Caki2 (cell line): Measurements from ENCODE around the gene C1QTNF9. TPM values are rescaled to one million over a fixed set of nuclear protein-coding genes. Genes with fewer than 3 reads are reported as not detected.
"Not testable (repeated sequence)": the region's sequence is repeated elsewhere in the genome, so short reads cannot be mapped to it uniquely, and the experiment has no call there.

ENCODE experiments used
- DNase-seq: peaks from one replicate; pipeline ENCODE4 v3.0.0-alpha.2; 2015; ENCODE audit warnings: low read depth
- in situ Hi-C: cut with HindIII; loops from 2 replicates; pipeline ENCODE4 v1.10.0; 2016; ENCODE audit warnings: low sequenced_read_pairs, low pct_unique_long_range_greater_than_20kb, mixed read lengths
- total RNA-seq: library from RNA; depleted of rRNA; stranded (reverse); fragments of >200 nt; shearing (Covaris generic); gene quantifications from 2 replicates; pipeline ENCODE4 v1.2.3, GENCODE V29; 2014; ENCODE audit warnings: low replicate concordance; rRNA removed

Gene C1QTNF9, protein sequence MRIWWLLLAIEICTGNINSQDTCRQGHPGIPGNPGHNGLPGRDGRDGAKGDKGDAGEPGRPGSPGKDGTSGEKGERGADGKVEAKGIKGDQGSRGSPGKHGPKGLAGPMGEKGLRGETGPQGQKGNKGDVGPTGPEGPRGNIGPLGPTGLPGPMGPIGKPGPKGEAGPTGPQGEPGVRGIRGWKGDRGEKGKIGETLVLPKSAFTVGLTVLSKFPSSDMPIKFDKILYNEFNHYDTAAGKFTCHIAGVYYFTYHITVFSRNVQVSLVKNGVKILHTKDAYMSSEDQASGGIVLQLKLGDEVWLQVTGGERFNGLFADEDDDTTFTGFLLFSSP
- 0.09 TPM in 1 of 2 replicates, not detected in the other for total RNA-seq

DNA sequence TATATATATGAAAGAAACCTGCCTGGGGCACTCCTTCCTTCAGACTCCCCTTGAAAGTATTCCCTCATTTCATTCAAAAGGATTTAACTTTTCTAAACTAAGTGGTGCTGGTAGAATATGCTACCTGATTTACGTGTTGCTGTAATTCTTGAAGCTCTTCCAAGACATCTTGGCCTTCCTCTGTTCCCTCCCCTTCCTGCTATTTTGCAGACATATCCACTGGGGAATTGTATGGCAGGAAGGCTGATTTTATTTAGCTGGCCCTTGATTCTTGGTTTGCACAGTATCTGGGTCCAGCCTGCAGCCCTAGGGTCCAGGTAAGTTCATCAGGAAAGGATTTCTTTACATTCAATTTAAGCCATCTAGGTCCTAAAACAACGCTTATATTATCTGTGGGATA lies at the start of gene C1QTNF9:
TSS of gene C1QTNF9 (plus strand) at position 281 of the 400 bp plus-strand sequence. CDS start 6,424 bp downstream, outside the sequence.
- in situ Hi-C loops, DNase-seq: not testable (repeated sequence)

DNA sequence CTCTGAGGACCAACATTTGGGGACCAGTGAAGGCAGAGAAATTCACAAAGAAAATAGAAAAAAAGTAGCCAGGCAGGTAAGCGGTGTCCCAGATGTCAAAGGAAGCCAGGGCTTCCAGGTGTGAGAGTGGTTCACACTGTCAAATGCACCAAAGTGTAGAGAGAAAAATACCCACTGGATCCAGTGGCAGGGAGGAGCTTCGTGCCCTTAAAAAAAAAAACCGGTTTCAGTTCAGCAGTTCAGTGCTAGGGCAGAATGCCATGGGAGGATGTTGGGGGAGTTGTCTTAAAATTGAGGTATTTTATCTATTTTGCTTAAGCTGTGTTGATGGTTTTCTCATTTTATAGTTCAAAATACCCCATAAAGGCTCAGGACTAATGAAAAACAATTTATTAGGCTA lies 47.8 kb upstream of the C1QTNF9 start:
- in situ Hi-C loops: no loop called here

DNA sequence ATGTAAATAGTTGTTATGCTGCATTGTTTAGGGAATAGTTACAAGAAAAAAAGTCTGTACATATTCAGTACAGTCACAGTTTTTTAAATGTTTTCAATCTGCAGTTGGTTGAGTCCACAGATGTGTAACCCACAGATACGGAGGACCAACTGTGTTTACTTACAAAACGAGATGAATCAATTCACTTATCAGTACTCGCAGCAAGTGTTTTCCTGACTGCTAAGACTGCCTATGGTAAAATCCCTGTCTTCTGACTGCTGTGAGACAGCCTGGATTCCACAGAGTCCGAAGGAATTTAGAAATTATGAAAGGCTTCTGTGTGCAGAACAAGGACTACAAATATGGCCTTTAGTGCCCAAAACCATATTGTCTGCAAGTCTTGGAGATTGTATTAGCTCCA lies 45.7 kb upstream of the C1QTNF9 start:
- in situ Hi-C loops: no loop called here
- DNase-seq: no peak

More for the DNA sequence above, 47.8 kb upstream of the C1QTNF9 start:
- DNase-seq: no peak

DNA sequence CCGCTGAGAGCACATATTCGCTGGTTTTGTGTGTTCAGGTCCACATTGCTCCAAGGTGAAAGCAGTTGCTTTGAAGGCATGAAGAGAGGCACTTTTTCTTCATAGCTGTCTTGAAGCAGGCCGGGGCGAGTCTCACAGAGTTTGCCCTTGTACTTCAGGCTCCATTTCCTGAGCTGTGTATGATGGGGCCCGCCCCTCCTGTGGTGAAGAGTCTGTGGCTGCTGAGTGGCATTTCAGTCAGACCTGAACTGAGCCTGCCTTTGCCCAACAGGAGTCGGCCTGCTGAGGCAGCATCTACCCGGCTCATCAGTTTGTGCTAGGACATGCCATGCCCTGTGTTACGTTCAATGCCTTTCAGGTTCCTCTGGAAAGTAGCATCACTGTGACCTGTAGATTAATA lies 44.4 kb upstream of the C1QTNF9 start:
- no peak for DNase-seq
- in situ Hi-C loops: no loop called here

DNA sequence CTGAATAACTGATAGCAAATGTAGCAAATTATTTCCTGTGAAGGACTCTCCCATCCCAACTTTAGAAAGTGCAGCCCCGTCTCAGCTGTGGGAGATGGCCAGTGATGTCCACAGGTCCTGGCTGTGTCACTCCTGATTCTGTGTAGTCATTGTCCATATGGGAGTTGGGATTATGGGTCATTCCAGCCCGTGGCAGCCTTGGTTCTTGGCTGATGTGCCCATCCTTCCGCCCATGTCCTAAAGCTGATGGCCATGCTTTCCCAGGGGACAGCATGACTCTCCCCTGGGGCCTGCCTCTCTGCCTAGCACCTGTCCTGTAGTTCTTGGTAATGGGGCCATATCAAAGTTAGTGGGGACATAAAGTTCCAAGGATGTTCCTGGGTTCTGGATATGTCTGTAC lies 43.9 kb upstream of the C1QTNF9 start:
- no peak for DNase-seq
- in situ Hi-C loops: no loop called here

DNA sequence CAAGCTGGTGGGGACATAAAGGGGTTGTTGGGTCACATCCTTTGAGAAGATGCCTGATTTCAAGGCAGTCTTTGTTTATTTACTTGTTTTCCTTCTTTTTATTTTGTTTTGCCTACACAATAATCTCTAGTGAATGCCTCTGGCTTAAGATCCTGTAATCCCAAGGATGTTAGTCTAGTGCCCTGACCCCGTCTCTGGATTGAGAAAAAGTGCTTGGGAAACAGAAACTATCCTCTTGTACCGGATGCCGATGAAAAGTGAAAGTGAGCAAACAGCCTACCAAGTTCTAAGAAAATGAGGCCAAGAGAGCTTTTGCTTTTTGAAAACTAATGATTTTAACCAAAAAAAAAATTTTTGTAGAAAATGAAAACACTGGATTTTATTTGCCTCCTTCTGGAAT lies 42.1 kb upstream of the C1QTNF9 start:
- in situ Hi-C loops: no loop called here
- DNase-seq: no peak

DNA sequence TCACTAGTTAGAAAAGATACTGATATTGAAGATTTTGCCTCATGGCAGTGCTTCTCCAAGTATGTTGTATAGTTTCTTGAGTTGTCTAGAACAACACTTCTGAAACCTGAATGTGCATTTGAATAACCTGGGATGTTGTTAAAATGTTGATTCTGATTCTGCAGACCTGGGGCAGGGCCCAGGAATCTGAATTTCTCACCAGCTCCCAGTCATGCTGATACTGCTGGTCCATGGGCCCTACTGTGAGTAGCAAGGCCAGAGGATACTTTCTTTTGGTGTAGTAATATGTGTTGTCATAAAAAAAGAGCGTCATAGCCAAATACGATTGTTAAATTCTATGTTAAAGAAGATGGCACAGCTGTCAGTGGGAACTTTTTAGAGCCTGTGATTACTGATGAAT lies 41.6 kb upstream of the C1QTNF9 start:
- in situ Hi-C loops: no loop called here
- DNase-seq: no peak

DNA sequence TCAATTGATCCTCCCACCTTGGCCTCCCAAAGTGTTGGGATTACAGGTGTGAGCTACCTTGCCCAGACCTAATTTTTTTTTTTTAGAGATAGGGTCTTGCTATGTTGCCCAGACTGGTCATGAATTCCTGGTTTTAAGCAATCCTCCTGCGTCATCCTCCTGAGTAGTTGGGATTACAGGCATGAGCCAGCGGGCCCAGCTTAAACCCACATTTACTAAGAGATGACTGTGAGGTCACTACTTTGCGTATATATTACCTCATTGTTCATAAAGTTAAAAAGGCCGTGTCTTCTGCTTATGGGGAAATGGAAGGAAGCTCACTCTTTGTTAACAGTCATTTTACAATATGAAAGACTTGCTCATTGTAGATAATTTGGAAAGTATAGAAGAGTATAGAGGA lies 39.6 kb upstream of the C1QTNF9 start:
- in situ Hi-C loops: no loop called here
- DNase-seq: no peak

DNA sequence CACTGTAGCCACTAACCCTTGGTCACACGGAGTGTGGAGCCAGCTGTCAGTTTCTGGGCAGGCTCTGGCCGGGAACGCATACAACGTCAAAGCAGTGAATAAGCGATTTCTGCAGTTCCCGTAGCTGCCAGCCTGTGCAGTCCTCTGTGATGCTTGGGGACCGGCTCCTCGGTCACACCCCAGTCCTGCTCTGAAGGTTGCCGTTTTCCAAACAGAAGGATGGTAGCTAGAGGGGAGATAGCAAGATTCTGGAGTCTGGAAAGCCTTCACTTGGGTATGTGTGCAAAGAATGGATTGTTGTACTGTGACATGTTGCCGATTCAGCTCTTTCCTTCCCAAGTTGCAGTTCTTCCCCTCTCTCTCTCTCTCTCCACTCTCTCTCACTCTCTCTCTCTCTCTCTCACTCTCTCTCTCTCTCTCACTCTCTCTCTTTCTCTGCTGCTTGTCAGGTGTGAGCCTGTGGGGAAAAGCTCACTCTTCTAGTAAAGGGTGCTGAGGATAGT lies 38.7 kb upstream of the C1QTNF9 start:
- in situ Hi-C loops: no loop called here
- DNase-seq: peak; percentile 29

DNA sequence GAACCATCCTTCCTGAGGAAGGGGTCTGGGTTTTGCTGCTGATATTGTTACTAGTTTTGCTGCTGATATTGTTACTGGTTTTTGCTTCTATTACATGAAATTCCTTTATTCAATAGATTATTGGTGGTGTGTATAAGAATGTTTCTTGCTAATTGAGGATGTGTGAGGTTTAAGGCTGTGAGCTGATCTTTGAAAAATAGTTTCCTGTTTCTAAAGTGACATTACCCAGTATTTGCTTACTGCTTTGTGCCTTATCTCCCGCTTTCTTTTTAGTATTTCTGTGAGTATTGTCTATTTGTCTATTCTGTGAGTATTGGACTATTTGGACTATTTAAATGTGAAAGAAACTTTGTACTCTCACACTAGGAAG lies 38.2 kb upstream of the C1QTNF9 start:
- DNase-seq: no peak
- in situ Hi-C loops: no loop called here

DNA sequence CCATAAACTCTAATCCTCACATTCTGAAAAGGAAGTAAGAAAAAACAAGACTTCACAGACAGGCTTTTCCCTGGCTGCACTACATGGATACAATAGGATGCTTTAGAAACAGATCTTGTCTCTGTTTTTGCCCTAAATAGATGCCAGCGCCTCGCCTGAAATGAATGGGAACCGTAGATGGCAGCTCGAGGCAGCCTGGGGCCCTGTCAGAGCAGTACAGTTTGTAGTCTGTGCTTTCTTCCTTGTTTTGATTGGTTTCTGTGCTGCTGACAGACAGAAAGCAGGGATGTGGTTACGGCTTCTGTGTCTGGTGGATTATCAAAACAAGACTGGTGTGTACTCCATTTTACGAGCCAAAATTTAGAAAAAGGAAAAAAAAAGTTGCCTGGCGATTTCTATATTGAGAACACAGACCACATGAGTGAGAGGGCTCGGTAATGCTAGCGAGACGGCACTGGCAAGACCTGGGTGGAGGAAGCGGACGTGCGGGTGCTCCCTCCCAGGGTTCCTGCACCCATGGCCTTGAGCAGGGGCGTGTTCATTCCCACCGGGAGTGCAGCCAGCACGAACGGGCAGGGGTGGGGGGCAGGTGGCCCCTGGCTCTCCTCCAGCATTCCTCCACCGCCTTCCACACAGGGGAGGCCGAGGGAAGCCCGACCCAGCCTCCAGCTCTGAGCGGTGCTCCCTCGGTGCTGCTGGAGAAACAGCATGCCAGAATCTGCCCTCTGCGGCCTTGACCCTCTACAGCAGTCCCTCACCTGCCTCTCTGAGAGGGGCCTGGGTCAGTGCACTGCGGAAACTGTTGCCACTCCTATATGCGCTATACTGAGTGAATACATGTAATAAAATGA lies 37.6 kb upstream of the C1QTNF9 start:
- no peak for DNase-seq
- in situ Hi-C loops: no loop called here

DNA sequence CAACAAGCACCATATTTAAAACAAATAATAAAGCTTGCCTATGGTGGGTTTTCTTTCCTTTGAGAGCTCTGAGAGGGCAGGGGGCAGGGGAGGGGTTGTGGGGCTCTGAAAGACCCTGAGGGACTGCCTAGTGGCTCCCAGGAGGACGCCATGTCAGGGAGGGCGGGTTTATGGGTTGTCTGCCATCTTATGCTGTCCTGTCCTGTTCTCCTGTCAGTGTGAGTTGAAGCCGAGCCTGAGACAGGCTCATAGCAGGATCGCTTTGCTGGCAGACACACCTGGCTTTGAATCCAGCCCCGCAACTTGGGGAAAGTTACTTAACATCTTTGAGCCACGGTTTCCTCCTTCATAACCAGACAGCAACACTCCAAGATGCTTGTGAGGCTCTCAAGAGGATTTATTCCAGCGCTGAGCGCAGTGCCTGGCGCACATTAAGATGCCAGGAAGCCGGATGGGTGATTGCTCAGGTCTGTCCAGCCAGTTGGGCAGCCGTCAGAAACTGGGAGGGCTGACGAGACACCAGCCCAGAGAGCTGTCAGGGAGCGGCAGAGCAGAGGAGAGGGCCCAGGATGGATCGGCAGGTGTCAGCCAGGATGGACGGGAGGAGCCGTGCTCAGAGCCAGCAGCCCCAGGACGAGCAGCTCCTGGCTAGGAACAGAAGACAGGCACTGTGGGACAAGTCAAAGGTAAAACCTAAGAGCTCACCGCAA lies 36.8 kb upstream of the C1QTNF9 start:
- DNase-seq: no peak
- in situ Hi-C loops: no loop called here

DNA sequence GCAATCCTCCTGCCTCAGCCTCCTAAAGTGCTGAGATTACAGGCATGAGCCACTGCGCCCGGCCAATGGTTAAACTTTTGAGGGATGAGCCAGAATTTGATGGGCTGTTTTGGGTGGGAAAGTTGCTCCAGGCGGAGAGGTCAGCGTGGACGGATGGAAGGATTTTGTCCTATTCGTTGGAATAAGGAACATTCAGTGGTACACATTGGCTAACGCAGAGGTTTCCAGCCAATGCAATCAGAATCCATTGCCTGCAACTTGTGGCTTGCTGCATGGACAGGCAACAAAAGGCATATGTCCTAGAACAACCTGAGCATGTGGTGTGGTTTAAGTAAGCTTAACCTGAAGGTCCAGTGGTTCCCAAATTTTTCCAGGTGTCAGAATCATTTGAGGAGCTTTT lies 35.5 kb upstream of the C1QTNF9 start:
- no peak for DNase-seq
- in situ Hi-C loops: no loop called here

DNA sequence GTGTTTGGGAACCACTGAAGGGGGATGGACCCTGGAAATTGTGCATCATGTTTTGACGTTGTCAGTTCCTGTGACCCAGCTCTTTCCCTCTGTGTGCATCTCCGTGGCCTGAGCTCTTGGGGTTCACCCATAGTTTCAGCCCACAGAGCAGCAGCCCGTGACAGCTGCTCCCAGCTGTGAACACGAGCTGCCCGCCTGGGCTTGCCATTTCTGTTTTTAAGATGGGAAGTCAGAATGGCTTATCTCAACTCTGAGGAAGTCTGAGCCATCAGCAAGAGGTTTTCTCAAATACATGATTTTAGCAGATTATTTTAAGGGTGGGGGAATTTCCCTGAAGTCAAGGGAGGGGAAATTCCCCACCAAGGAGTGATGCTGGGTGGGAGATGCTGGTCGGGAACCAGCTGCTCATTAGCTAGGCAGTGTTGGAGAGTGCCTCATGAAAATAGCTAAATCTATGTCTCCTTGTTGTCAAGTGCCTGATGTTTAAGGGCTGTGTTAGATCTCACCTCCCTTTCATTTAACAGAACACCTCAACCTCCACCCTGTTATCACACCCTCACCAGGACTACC lies 34.8 kb upstream of the C1QTNF9 start:
- in situ Hi-C loops: no loop called here
- DNase-seq: no peak

DNA sequence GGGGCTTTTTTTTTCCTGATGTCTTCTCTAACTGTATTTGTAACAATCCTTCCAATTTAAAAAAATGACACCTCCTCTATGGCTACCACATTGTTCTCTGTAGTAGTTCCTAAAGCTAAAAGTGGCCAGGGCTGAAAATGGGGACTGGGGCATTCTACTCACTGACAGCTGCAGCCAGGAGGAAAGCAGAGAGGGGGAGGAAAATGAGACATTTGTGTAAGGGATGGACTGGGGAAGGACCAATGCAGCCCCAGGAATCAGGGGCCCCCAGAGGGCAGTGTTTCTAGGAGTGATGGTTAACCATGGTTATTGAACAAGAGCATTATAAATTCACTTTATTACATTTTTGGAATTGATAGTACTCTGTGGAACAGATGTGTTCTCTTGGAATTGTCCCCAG lies 34.3 kb upstream of the C1QTNF9 start:
- DNase-seq: no peak
- in situ Hi-C loops: no loop called here

DNA sequence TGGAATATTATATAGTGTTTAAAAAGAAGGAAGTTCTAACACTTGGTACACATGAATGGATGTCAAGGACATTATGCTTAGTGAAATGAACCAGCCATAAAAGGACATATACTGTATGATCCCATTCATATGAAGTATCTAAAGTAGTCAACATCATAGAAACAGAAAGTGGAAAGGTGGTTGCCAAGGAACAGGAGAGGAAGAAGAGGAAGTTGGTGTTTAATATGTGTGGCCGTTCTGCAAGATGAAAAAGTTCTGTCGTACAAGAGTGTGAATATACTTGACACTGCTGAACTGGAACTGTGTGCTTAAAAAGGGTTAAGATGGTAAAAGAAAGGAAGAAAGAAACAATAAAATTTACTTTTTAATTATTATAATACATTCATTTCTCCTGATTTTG lies 33.1 kb upstream of the C1QTNF9 start:
- no peak for DNase-seq
- in situ Hi-C loops: no loop called here

DNA sequence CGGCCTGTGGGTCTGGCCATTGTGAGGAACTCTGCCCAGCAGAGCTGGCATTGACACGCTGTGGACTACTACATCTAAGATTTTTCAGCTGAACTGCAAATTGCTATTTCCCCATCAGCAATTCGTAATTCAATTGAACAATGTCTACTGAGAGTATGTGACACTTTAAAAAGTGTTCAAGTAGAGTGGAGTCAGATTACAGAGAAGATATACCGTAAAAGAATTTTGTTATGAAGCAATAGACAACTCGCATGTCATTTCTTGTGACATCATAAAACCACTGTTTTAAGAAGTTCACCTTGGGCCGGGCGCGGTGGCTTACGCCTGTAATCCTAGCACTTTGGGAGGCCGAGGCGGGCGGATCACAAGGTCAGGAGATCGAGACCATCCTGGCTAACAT lies 32.5 kb upstream of the C1QTNF9 start:
- in situ Hi-C loops: no loop called here
- no peak for DNase-seq

DNA sequence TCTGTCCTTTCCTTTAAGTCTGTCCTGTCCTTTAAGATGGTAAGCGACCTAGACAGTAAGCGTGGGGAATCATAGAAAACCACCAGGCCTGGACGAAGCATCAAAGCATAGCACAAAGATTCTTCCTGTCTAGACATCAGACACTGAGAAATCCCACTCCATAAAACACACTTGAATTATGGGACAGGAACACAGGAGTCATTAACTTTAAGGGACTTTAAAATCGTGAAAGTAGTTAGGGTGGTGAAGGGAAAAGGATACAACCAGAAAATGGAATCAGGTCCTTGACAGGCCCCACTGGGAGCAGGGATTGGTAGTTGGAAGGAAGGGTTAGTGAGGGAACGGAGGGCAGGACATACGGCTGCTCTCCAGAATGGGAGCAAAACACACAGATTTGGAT lies 31.6 kb upstream of the C1QTNF9 start:
- in situ Hi-C loops: no loop called here
- no peak for DNase-seq
